ENCODE measurements around the gene ADGRB3.

GRCh38 chr6:69038841-69039240 lies 403.8 kb downstream of the ADGRB3 start:
- TF ChIP-seq CTCF (IDR thresholded peaks at IDR 0.05): no peak
- no peak for TF ChIP-seq POLR2A (IDR thresholded peaks at IDR 0.05)

Data from upper lobe of left lung (tissue), 4 donors.